Activated gamma-delta T cell treated with Interleukin-2 at 50 U/mL for 16 hours (primary cell): Measurements from ENCODE around the gene CST7.

Experiments used
- DNase-seq: peaks from one replicate; pipeline ENCODE4 v3.0.0-alpha.2; 2020

CST7 gene

DNA sequence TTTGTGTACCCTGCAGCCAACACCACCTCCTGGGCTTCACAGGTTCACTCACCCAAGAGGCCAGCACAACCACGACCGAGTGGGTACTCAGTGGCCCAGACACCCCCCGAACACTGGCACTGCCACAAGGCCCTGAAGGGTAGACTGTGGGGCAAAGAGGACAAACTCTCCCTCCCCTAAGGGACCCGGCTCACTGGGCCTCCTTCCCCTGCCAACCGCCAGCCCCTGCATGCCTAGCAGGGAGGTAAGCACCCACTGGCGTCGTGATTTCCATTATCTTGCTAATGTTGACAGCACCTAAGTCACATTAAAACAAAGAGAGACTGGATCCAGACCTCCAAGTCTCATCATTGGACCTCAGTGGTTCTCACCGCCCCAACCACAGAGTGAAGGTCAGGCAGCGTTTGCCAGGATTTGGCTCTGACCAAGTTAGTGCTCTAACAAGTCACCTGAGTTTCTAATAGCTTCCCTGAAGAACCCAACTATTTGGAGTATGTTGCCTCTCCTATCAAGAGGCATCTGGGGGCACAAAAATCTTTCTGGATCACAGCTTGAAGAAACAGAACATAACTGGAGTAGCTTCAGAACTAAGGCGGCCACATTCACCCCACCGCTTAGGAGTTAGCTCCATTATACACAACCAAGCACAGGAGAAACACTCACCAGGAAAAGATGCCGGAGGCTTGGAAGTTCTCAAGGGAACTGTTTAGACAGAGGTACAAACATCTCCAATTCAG, 57.5 kb downstream of the CST7 start:
- no peak for DNase-seq

DNA sequence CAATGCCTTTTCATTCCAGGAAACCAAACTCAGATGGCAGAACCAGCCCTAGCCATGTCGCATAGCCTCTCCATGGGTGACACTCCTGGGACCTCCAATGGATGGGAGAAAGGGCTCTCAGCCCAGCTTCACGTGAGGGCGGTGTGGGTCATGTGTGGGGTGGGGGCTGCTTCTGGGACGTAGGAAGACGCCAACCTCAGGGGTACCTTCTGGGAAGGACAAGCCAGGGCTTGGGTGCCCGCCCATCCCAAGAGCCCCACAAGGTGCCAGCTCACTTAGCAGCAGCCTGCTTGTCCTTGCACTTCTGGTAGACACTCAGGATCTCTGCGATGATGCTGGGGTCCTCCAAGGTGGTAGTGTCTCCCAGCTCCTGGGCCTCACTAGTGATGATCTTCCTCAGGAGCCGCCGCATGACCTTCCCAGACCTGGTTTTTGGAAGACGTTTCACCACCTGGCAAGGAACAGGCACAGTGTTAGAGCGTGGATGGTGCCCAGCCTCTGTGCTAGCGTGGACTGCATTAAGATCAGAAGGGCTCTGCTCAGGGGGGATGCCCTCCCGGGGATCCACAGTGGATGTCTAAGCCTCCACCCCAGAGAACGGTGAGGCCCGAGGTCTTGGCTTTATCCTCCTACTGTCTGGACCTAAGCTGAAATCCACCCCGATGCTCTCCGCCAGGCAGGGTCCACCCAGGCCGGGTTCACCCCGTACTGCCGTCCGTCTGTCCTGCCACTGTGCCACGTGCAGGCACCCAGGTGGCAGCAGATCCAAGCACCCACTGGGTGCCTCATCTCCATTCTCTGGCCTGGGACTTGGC, 58.6 kb downstream of the CST7 start:
- DNase-seq: no peak

DNA sequence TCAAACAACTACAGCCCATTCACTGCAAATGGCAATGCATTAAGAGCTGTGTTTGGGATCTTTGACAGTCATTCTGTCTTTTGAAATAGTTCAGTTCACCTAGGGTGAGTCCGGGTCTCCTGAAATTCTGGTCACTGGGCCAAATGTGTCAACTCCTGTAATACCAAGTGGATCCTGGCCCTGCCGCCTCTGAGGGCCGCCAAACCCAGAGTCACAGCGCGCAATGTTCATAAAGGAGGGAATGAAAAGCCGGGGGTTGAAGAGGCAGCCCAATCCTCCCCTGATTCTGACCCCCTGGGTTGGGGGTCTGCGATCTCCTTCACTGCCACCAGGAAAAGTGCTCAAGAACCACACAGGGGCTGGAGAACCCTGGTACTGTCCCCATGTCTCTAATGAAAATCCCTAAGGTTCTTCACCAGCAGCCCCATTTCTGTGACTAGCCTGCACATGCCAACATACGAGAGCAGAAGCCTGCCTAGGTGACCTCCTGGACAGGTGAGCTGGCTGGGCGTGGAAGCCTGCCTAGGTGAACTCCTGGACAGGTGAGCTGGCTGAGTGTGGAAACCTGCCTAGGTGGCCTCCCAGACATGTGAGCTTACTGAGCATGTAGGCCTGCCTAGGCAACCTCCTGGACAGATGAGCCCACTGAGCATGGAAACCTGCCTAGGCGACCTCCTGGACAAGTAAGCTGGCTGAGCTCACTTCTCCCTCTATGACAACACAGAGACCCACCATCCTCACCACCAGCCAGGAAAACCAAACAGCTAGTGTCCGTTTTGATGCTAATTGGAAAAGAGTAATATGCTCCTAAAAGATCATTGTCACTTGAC, 59.5 kb downstream of the CST7 start:
- no peak for DNase-seq
